Measurements from ENCODE around the gene RPL10. TPM values are rescaled to one million over a fixed set of nuclear protein-coding genes. Genes with fewer than 3 reads are reported as not detected.
A peak's percentile ranks its signal among the peaks of the same experiment; 100 is the strongest.

Gene RPL10
- polyA plus RNA-seq, 1 donor from 2014 or later = 3,689 TPM

GRCh38 chrX:154370300-154371016 is 27.7 kb upstream of the RPL10 start:
- Histone ChIP-seq H4K20me1 (ENCODE audit: insufficient read depth) (no peaks in the 10 kb centered on the region), H3K27me3 (ENCODE audit: insufficient read depth, low read depth, low read length) (no peaks in the 10 kb centered on the region), H3F3A (ENCODE audit: insufficient read depth, low read length, poor library complexity, severe bottlenecking) (no peaks in the 10 kb centered on the region), H3K9ac (ENCODE audit: low read length) (peak overlapping the region; percentile 89), H3K4me2 (ENCODE audit: low read length) (peak overlapping the region; percentile 70), H3K4me3 (ENCODE audit: low read length) (peak overlapping the region; percentile 84), H3K9me2 (ENCODE audit: insufficient read depth, low read length) (no peaks in the 10 kb centered on the region), H2AFZ (ENCODE audit: low read depth, low read length) (no peak overlapping the region), H3K36me3 (ENCODE audit: insufficient read depth, low read length) (no peaks in the 10 kb centered on the region), H3K79me2 (replicated peaks; ENCODE audit: insufficient read depth, low read length) (peaks cover 26% of the 10 kb centered on the region), H3K27ac (ENCODE audit: low read length) (peak overlapping the region; percentile 85), H3K9me3 (ENCODE audit: low read length) (no peaks in the 10 kb centered on the region)
- TF ChIP-seq EZH2 (IDR thresholded peaks at IDR 0.05; ENCODE audit: borderline replicate concordance, insufficient read depth, low read length, poor library complexity, severe bottlenecking) = no peak
- TF ChIP-seq POLR2AphosphoS5 (IDR thresholded peaks at IDR 0.05) = no peak
- TF ChIP-seq REST (IDR thresholded peaks at IDR 0.05; ENCODE audit: borderline replicate concordance) = no peak
- no peak for TF ChIP-seq MXI1 (conservative IDR thresholded peaks at IDR 0.05; ENCODE audit: poor library complexity, severe bottlenecking)
- no peak for TF ChIP-seq SMC3 (conservative IDR thresholded peaks at IDR 0.05; ENCODE audit: poor library complexity)
- TF ChIP-seq RAD21 (conservative IDR thresholded peaks at IDR 0.05) = no peak
- TF ChIP-seq, protein P1, sequence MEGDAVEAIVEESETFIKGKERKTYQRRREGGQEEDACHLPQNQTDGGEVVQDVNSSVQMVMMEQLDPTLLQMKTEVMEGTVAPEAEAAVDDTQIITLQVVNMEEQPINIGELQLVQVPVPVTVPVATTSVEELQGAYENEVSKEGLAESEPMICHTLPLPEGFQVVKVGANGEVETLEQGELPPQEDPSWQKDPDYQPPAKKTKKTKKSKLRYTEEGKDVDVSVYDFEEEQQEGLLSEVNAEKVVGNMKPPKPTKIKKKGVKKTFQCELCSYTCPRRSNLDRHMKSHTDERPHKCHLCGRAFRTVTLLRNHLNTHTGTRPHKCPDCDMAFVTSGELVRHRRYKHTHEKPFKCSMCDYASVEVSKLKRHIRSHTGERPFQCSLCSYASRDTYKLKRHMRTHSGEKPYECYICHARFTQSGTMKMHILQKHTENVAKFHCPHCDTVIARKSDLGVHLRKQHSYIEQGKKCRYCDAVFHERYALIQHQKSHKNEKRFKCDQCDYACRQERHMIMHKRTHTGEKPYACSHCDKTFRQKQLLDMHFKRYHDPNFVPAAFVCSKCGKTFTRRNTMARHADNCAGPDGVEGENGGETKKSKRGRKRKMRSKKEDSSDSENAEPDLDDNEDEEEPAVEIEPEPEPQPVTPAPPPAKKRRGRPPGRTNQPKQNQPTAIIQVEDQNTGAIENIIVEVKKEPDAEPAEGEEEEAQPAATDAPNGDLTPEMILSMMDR (IDR thresholded peaks at IDR 0.05; ENCODE audit: poor library complexity, severe bottlenecking) = no peak
- TF ChIP-seq EP300 (conservative IDR thresholded peaks at IDR 0.05; ENCODE audit: poor library complexity, severe bottlenecking) = no peak
- TF ChIP-seq TAF1 (IDR thresholded peaks at IDR 0.05; ENCODE audit: low read depth) = no peak

DNA sequence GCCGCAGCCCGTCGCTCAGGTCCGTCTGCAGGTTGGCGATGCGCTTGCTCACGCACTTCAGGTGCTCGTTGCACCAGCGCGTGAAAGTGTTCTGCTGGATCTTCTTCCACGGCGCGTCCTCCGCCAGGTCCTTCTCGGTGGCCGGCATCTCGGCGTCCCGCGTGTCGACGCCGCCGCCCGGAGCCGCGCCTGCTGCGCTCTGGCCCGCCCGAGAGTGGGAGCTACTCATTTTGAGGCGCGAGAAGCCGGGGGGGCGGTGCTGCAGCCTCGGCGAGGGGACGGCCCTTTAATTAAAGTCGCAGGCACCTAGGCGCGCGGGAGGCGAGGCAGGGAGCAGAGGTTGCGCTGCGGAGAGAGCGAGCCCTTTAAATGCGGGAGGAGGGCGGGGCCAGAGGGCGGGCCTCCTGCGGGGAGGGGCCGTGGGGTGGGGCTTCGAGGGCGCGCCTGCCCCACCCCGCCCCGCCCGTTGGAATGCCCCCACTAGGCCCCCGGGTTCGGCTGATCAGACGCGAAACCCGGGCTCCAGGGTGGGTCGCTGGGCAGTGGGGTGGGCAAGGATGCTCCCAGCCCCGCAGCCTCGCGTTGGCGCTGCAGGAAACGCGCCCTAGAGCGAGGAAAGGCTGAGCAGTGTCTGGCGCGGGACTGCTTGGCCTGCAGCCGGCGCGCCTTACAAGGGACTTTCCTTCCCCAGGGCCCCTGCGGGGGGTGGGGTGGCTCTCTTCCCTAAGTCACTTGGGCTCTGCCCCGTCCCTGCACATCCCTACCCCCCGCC is 27.0 kb upstream of the RPL10 start:
- Histone ChIP-seq H3K4me3 (ENCODE audit: low read length) (peak overlapping the region; percentile 84), H3K9me2 (ENCODE audit: insufficient read depth, low read length) (no peaks in the 10 kb centered on the region), H3K9me3 (ENCODE audit: low read length) (no peaks in the 10 kb centered on the region), H3K4me2 (ENCODE audit: low read length) (no peak overlapping the region), H3K27me3 (ENCODE audit: insufficient read depth, low read depth, low read length) (no peaks in the 10 kb centered on the region), H3K79me2 (replicated peaks; ENCODE audit: insufficient read depth, low read length) (peaks cover 26% of the 10 kb centered on the region), H3K9ac (ENCODE audit: low read length) (peak overlapping the region; percentile 89), H2AFZ (ENCODE audit: low read depth, low read length) (no peak overlapping the region), H3F3A (ENCODE audit: insufficient read depth, low read length, poor library complexity, severe bottlenecking) (no peaks in the 10 kb centered on the region), H4K20me1 (ENCODE audit: insufficient read depth) (no peaks in the 10 kb centered on the region), H3K36me3 (ENCODE audit: insufficient read depth, low read length) (no peaks in the 10 kb centered on the region), H3K27ac (ENCODE audit: low read length) (peak overlapping the region; percentile 85)
- TF ChIP-seq EZH2 (IDR thresholded peaks at IDR 0.05; ENCODE audit: borderline replicate concordance, insufficient read depth, low read length, poor library complexity, severe bottlenecking) (no peak), EP300 (conservative IDR thresholded peaks at IDR 0.05; ENCODE audit: poor library complexity, severe bottlenecking) (peak; percentile 29), RAD21 (conservative IDR thresholded peaks at IDR 0.05) (no peak), MXI1 (conservative IDR thresholded peaks at IDR 0.05; ENCODE audit: poor library complexity, severe bottlenecking) (peak; percentile 70), REST (IDR thresholded peaks at IDR 0.05; ENCODE audit: borderline replicate concordance) (peak; percentile 29), POLR2AphosphoS5 (IDR thresholded peaks at IDR 0.05) (peak; percentile 88), SMC3 (conservative IDR thresholded peaks at IDR 0.05; ENCODE audit: poor library complexity) (peak; percentile 19), TAF1 (IDR thresholded peaks at IDR 0.05; ENCODE audit: low read depth) (peak; percentile 73)
- TF ChIP-seq, protein P1 (IDR thresholded peaks at IDR 0.05; ENCODE audit: poor library complexity, severe bottlenecking) = no peak

All from neural cell (in vitro differentiated cells).